Ascending aorta (tissue), 2 donors: ENCODE measurements around the gene NTSR1. TPM values are rescaled to one million over a fixed set of nuclear protein-coding genes. Genes with fewer than 3 reads are reported as not detected.

ENCODE experiments used
- DNase-seq, 2 donors: peaks; one replicate each; pipeline ENCODE4 v3.0.0-alpha.2; 2019; ENCODE audit warnings: low spot score in 2 of 2
- H3K27ac ChIP-seq, 2 donors: fragments of 200-600 bp; sonication (generic); one replicate each; pipeline ENCODE4 v1.5.1; 2016 to 2017; ENCODE audit warnings: mild to moderate bottlenecking in 1 of 2
- H3K27me3 ChIP-seq: fragments of 200-600 bp; sonication (generic); one replicate; pipeline ENCODE4 v1.5.1; 2017
- H3K36me3 ChIP-seq, 2 donors: fragments of 200-600 bp; sonication (generic); one replicate each; pipeline ENCODE4 v1.5.1; 2016
- H3K4me1 ChIP-seq, 2 donors: fragments of 200-600 bp; sonication (generic); one replicate each; pipeline ENCODE4 v1.5.1; 2016 to 2017; ENCODE audit warnings: mild to moderate bottlenecking in 1 of 2
- H3K4me3 ChIP-seq, 2 donors: fragments of 200-600 bp; sonication (generic); one replicate each; pipeline ENCODE4 v1.5.1; 2016 to 2017; ENCODE audit warnings: mild to moderate bottlenecking in 1 of 2
- H3K9me3 ChIP-seq, 2 donors: fragments of 200-600 bp; sonication (generic); one replicate each; pipeline ENCODE4 v1.5.1; 2016
- intact Hi-C: fragments of 100-400 bp; cut with DNase I; formaldehyde crosslinking; loops from one replicate; pipeline ENCODE4 v1.15.1; 2023
- total RNA-seq: library from RNA; depleted of rRNA; stranded (reverse); fragments of >200 nt; gene quantifications from one replicate; pipeline ENCODE4 v1.1.0, GENCODE V29; 2016
- TF ChIP-seq, protein P1 (sequence below), 3 experiments: fragments of 200-600 bp in 2 of 3; fragments of 450-650 bp in 1 of 3; sonication (generic) in 2 of 3; IDR thresholded peaks; one replicate each; pipeline ENCODE4 v1.5.1; 2016 to 2019; ENCODE audit warnings: antibody characterized with exemption in 3 of 3, mild to moderate bottlenecking in 1 of 3, moderate library complexity in 1 of 3

Gene NTSR1
- total RNA-seq, 1 donor from 2014 or later, result not detected

DNA sequence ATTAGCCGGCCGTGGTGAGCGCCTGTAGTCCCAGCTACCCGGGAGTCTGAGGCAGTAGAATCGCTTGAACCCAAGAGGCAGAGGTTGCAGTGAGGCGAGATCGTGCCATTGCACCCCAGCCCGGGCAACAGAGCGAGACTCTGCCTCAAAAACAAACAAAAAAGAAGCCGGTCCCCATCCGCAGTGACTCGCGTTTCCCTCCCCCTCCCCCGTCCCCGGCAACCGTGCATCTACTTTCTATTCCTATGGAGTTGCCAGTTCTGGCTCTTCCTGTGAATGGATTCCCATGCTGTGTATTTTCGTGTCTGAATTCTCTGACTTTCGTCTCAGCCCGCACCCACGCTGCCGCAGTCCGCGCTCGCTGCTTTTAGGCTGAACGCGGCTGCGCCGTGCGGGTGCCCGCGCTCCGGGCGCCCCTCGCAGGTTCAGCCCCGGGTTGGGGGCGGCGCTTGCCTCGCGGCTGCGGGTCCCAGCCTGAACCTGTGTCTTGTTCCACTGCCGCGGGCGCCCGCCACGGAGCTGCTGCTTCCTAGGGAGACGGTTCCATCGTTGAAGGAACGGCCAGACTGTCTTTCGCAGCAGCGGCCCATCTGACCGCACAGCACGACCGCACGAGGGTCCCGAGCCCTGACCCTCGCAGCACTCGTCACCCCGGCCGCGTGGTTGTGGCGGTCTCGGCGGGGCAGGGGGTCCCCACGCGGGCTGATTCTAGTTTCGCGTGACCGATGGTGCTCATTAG is 86.6 kb downstream of the NTSR1 start:
- peak overlapping the region; percentile 89 to 90 for H3K27ac ChIP-seq
- H3K4me1 ChIP-seq, result peaks cover 4 to 15% of the 10 kb centered on the region in 2 donors
- TF ChIP-seq, protein P1, sequence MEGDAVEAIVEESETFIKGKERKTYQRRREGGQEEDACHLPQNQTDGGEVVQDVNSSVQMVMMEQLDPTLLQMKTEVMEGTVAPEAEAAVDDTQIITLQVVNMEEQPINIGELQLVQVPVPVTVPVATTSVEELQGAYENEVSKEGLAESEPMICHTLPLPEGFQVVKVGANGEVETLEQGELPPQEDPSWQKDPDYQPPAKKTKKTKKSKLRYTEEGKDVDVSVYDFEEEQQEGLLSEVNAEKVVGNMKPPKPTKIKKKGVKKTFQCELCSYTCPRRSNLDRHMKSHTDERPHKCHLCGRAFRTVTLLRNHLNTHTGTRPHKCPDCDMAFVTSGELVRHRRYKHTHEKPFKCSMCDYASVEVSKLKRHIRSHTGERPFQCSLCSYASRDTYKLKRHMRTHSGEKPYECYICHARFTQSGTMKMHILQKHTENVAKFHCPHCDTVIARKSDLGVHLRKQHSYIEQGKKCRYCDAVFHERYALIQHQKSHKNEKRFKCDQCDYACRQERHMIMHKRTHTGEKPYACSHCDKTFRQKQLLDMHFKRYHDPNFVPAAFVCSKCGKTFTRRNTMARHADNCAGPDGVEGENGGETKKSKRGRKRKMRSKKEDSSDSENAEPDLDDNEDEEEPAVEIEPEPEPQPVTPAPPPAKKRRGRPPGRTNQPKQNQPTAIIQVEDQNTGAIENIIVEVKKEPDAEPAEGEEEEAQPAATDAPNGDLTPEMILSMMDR (IDR thresholded peaks at IDR 0.05), result no peak
- DNase-seq, result no peak
- intact Hi-C loops, result loop anchor here (2.0 to 10.0 kb wide), 6 partner anchors 132 to 1070 kb away; partner anchors contain the start of genes ABHD16B, DIDO1, OSBPL2 and PSMA7
- H3K27me3 ChIP-seq, result no peaks in the 10 kb centered on the region
- no peaks in the 10 kb centered on the region for H3K9me3 ChIP-seq
- H3K4me3 ChIP-seq, result peak overlapping the region; percentile 89
- peaks cover 14 to 21% of the 10 kb centered on the region in 2 donors for H3K36me3 ChIP-seq

DNA sequence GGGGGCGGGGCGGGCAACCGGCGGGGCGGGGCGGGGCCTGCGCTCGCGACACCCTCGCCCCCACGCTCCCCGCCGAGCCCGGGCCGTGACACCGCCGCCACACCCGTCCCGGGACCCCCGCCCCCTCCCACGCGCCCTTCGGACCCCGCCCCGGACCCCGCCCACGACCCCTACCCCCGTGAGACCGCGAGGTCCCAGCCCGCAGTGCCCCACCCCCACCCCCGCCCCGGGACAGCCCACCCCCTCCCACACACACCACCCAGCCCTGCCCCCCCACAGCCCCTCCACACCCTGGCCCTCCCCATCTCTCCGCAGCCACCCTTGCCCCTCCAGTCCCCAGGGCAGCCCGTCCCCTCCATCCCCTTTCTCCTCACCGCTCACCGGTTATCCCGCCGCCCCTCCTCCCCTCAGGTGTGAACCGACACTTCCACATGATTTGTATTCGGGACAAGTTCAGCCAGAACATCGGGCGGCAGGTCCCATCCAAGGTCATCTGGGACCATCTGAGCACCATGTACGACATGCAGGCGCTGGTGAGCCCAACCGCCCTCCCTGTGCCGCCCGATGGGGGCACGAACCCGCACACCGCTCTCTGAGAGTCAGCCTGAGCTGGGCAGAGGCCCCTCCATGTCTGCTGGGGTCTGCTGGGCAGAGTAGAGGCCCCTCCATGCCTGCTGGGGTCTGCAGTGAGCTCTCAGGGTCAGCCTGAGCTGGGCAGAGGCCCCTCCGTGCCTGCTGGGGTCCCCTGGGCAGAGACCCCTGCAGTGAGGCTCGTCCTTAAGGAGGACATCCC is 88.3 kb downstream of the NTSR1 start:
- intact Hi-C loops, result loop anchor here (5.0 to 10.0 kb wide), 5 partner anchors 130 to 1068 kb away; partner anchors contain the start of genes ABHD16B, DIDO1, PSMA7 and RPS21
- TF ChIP-seq, protein P1 (IDR thresholded peaks at IDR 0.05), result no peak
- Histone ChIP-seq H3K4me3 (peak overlapping the region; percentile 82 to 89), H3K4me1 (peaks cover 4 to 13% of the 10 kb centered on the region in 2 donors), H3K27ac (peak overlapping the region; percentile 64 to 80), H3K27me3 (no peaks in the 10 kb centered on the region), H3K36me3 (peaks cover 14 to 29% of the 10 kb centered on the region in 2 donors), H3K9me3 (no peaks in the 10 kb centered on the region)
- DNase-seq, result no peak

DNA sequence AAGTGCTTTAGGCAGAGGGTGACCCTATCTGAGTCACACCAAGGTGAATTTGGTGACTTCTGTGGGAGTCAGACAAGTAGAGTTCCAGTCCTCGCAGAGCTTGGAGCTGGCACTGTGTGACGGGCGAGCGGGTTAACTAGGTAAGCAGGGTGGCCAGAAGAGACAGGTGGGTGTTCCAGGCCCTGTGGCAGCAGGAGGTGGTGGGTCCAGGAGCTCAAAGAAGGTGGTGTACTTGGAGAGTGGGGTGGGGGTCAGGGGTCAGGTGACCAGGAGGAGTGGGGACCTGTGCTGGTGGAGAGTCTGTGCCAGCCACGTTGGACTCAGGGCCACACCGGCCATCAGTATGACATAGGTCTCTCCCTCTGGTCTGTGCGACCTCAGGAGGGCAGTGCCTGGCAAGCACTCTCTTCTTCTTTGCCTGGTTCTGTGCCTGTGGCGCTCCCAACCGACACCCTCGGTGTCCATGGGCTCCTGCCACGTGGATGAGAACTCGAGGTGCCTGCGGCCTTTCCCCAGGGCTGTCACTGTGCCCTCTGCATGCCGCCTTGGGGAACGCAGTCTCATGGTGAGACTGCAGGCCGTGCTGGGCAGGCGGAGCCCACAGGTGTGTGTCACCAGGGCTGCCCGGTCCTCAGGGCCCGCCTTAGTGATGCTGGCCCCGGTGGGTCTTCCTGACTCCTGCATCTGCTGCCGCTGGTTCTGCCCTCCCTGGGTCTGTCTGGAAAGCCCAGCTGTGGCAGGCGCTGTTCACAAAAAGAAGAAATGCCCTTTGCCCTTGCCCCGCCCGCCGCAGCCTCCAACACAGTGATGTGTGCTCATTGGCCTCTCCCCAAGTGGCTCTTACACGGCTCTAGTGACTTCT is 89.3 kb downstream of the NTSR1 start:
- H3K4me1 ChIP-seq, result peaks cover 4 to 13% of the 10 kb centered on the region in 2 donors
- H3K4me3 ChIP-seq, result peak overlapping the region in 1 of 2 donors; percentile 82
- H3K27me3 ChIP-seq, result no peaks in the 10 kb centered on the region
- H3K27ac ChIP-seq, result peak overlapping the region in 1 of 2 donors; percentile 60
- TF ChIP-seq, protein P1 (IDR thresholded peaks at IDR 0.05), result no peak
- H3K9me3 ChIP-seq, result no peaks in the 10 kb centered on the region
- peaks cover 14 to 29% of the 10 kb centered on the region in 2 donors for H3K36me3 ChIP-seq
- DNase-seq, result no peak
- intact Hi-C loops, result loop anchor here (5.0 to 10.0 kb wide), 5 partner anchors 129 to 1067 kb away; partner anchors contain the start of genes ABHD16B, DIDO1, PSMA7 and RPS21

DNA sequence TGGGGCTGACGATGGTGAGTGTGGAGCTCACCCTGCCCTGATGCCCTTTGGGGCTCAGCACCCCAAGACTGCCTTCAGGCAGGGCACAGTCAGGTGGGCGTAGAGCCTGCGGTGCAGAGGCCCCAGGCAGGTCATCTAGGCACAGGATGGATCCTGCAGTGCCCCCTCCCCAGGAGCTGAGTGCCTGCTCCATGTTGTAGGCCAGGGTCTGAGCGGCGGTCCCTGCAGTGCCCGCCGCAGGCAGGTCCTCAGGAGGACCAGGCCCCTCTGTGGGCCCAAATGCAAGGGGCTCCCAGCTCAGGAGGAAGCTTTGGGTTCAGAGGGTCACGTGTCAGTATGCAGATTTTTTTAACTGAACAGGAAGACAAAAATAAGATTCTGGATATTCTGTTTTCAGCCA is 90.4 kb downstream of the NTSR1 start:
- TF ChIP-seq, protein P1 (IDR thresholded peaks at IDR 0.05), result no peak
- peaks cover 14 to 29% of the 10 kb centered on the region in 2 donors for H3K36me3 ChIP-seq
- no peaks in the 10 kb centered on the region for H3K27me3 ChIP-seq
- H3K4me1 ChIP-seq, result peaks cover 0 to 11% of the 10 kb centered on the region in 2 donors
- no peak overlapping the region for H3K4me3 ChIP-seq
- DNase-seq, result no peak
- intact Hi-C loops, result loop anchor here (5.0 to 10.0 kb wide), 5 partner anchors 128 to 1066 kb away; partner anchors contain the start of genes ABHD16B, DIDO1, PSMA7 and RPS21
- H3K27ac ChIP-seq, result no peak overlapping the region
- no peaks in the 10 kb centered on the region for H3K9me3 ChIP-seq

DNA sequence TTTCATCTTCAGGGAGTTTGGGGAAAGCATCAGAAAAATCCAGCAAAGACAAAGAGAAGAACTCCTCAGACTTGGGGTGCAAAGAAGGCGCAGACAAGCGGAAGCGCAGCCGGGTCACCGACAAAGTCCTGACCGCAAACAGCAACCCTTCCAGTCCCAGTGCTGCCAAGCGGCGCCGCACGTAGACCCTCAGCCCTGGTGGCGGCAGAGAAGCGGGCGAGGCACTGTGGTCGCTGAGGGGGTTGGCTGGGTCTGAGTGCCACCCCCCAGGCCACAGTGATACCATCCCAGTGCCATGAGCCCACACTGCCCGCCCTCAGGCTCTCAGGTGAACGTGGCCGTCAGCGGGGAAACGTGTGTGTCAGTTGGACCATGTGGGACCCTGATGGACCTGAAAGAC is 90.8 kb downstream of the NTSR1 start:
- intact Hi-C loops, result loop anchor here (5.0 to 10.0 kb wide), 5 partner anchors 128 to 1065 kb away; partner anchors contain the start of genes ABHD16B, DIDO1, PSMA7 and RPS21
- TF ChIP-seq, protein P1 (IDR thresholded peaks at IDR 0.05), result no peak
- Histone ChIP-seq H3K36me3 (peaks cover 14 to 29% of the 10 kb centered on the region in 2 donors), H3K4me3 (no peak overlapping the region), H3K27me3 (no peaks in the 10 kb centered on the region), H3K27ac (no peak overlapping the region), H3K9me3 (no peaks in the 10 kb centered on the region), H3K4me1 (peaks cover 0 to 14% of the 10 kb centered on the region in 2 donors)
- DNase-seq, result no peak
